ENCODE measurements around the gene GNB1.

GNB1 gene

DNA sequence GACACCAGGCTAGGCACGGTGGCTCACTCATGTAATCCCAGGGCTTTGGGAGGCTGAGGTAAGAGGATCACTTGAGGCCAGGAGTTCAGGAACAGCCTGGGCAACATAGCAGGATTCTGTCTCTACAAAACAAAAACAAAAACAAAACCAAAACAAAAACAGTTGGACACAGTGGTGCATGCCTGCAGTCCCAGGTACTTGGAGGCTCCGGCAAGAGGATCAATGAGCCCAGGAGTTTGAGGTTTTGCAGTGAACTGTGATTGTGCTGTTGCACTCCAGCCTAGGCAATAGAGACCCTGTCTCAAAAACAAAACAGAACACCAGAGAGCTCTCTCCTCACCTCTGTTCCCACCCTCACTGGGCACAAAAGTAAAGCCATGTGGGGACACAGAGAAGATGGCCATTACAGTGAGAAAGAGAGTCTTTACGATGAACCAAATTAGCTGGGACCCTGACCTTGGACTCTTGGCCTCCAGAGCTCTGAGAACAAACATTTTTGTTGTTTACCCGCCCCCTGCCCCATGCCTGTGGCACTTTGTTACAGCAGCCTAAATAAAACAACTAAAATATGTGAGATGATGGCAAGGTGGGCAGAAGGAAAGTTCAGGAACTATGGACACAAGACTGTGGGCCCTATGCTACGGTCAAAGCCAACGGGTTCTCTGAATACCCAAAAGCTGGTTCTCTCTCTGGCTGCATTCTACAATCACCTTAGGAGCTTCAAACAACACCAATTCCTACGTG is 122.5 kb downstream of the GNB1 start:
- DNase-seq (ENCODE audit: low read depth in 2 of 2, low spot score in 1 of 2), result no peak

DNA sequence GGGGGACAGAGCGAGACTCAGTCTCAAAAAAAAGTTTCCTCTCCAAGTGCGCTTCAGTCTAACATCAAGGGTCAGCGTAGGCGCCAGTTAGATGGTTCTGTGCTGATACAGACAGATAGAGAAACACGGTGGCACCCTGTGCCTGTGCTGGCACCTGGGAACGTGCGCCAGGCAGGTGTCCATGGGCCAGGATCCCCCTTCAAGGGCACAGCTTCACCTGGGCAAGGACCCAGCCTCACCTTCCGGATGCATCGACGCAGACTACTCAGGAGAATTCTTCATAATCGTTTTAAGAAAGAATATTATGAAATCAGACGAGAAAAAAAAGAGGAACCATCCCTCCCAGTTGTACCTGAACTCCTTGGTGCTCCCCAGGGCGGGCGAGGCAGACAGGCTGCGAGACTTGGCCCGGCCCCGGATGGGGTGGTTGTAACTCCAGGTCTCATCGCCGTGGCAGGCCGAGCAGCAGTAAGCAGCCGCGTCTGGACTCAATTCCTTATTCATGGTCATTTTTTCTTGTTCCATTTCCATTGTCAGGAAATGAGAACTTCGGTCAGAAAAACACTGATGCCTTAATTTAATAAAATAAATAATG is 125.9 kb downstream of the GNB1 start:
- DNase-seq (ENCODE audit: low read depth in 2 of 2, low spot score in 1 of 2), result no peak

GRCh38 chr1:1763657-1764621 is 126.9 kb downstream of the GNB1 start:
- no peak for DNase-seq (ENCODE audit: low read depth in 2 of 2, low spot score in 1 of 2)

DNA sequence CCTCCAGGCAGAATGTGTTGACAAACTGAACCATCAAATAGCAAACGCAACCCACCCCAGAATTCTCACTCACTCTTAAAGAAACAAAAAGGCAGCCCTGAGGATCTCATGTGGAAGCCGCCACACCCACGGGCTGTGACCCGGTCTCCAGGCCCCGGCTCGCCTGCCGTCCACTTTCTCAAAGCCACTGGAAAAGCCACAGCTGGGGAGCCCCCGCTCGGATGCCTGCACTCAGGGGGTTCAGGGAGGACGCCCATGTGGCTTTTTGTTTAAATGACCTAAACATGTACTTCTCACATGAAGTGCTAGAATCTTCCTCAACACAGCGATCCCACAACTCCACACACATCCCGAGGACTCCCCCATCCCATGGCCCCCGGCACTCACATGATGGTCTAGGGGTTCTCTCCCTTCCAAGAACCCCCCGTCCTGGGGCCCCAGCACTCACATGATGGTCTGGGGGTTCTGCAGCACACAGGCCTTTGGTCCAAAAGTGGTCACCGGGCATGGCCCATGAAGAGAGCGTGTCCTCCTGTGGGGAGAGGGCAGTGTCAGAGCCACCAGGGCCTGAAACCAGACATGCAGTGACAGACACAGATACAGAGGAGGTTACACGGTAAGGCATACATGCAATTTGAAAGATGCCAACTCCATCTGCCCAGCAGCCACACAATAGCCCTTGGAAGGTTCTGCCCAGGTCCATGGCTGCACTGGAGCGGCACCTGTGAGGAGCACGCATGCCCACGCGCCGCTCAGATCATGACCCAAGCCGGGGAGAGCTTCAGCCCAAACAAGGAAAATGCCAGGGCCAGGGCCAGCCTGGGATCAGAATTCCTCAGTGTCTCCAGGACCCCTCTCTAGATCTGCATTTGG is 129.1 kb downstream of the GNB1 start:
- DNase-seq (ENCODE audit: low read depth in 2 of 2, low spot score in 1 of 2), result no peak

- no peak for DNase-seq (ENCODE audit: low read depth in 2 of 2, low spot score in 1 of 2)
These were observed 130.2 kb downstream of the GNB1 start for GRCh38 chr1:1760715-1761114.

DNA sequence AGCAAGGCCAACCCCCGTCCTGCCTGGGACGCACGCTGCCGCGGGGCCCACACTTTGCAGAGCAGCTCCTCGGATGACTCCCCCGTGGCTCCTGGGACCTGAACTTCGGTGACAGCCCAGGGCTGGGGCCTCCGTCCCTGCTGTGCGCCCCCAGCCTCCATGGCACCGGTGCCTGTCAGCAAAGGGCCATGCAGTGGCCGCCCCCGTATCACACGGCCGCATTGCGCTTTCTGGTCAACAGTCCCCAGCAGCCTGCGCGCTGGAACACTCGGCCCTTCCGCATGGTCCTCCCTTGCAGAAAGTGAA is 130.6 kb downstream of the GNB1 start:
- no peak for DNase-seq (ENCODE audit: low read depth in 2 of 2, low spot score in 1 of 2)

DNA sequence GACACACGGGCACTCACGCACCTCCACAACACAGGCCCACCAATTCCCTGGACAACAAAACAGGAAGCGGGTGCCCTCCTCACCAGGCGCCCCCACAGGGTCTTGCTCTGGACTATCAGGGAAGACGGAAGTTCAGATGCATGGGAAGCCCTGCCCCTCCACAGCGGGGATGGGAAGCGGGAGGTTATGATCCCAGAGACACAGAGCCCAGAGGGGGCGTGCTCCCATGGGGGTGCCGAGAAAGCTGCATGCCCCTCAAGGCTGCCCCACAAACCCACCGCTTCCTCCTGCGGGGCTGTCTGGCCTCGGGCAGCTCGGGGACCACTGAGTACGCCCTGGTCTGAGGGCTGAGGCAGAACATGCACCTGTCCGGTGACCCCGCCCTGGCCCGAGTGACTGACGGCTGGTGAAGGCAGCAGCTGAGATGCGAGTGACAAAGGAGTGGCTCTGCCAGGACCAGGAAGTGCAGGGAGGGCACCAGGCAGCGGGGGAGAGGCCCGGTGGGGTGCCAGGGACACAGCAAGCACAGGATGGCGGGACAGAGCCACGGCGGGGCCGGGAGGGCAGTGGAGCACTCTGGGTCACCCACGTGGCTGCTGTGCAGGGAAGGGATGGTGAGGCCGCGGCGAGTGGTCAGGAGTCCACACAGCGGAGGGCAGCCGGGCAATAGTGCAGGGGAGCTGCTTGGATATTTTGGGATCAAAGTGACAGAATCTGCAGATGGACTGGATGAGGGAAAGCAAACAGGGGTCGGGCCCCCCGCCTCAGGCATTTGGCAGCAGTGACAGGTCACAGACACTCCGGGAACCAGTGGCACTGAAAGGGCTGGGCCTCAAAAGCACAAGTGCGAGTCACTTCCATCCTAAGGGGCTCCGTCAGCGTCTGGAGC is 131.2 kb downstream of the GNB1 start:
- no peak for DNase-seq (ENCODE audit: low read depth in 2 of 2, low spot score in 1 of 2)

GRCh38 chr1:1758692-1759455 is 132.0 kb downstream of the GNB1 start:
- DNase-seq (ENCODE audit: low read depth in 2 of 2, low spot score in 1 of 2), result no peak

- no peak for DNase-seq (ENCODE audit: low read depth in 2 of 2, low spot score in 1 of 2)
These were observed 132.7 kb downstream of the GNB1 start for GRCh38 chr1:1758059-1758621.

GRCh38 chr1:1757422-1758058 is 133.3 kb downstream of the GNB1 start:
- no peak for DNase-seq (ENCODE audit: low read depth in 2 of 2, low spot score in 1 of 2)

DNA sequence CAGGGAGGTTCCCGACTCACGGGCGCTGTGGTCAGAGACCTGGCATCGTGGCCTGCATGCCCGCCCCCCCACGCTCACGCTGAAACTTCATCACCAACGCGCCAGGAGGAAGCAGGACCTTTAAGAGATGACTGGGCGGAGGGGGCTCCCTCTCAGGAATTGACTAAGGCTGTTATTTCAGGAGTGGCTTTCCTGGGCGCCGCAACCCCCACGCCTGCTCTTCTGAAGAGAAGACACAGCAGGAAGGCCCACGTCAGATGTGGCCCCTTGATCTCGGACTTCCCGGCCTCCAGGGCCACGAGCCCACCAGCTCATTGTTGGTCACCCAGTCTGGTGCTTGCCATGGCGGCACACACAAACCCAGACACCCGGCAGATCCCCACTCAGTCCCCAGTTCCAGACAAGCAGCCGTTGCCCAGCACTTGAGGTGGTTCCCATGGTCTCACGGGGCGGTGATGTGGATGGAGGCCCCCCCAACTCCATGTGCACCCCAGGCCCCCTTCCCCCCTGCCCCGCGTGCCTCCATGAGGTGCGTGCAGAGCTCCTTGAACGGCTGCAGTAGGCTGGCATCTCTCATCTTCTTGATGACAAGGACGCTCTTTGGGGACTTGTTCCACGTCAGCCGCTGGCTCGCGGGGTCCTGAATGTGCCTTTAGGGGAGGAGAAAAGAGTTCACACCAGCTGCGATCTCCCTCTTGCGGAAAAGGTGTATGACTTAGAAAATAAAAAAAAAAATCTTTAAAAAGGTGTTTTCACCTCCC is 134.0 kb downstream of the GNB1 start:
- no peak for DNase-seq (ENCODE audit: low read depth in 2 of 2, low spot score in 1 of 2)

- DNase-seq (ENCODE audit: low read depth in 2 of 2, low spot score in 1 of 2), result no peak
These were observed 135.0 kb downstream of the GNB1 start for GRCh38 chr1:1755852-1756251.

DNA sequence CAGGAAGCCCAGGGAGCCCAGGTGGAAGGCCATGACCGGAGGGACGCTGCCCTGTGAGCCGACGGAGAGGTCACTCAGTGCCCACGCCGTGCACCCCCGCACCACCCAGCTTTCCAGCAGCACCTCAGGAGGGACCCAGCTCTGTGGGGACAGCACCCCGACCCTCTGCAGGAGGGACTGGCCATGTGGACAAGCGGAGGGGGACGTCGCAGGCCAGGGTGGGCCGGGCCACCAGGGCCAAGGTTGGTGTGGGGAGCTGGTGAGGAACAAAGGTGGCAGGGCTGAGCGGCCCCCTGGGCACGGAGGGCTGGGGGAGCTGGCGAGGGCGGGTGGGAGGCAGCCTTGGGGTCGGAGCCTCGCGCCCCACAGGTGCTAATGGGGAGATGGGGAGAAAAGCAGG is 135.5 kb downstream of the GNB1 start:
- no peak for DNase-seq (ENCODE audit: low read depth in 2 of 2, low spot score in 1 of 2)

GRCh38 chr1:1754051-1754815 is 136.7 kb downstream of the GNB1 start:
- no peak for DNase-seq (ENCODE audit: low read depth in 2 of 2, low spot score in 1 of 2)

- DNase-seq (ENCODE audit: low read depth in 2 of 2, low spot score in 1 of 2), result no peak
These were observed 137.3 kb downstream of the GNB1 start for GRCh38 chr1:1753607-1754005.

- DNase-seq (ENCODE audit: low read depth in 2 of 2, low spot score in 1 of 2), result no peak
These were observed 138.0 kb downstream of the GNB1 start for GRCh38 chr1:1752636-1753606.
